HepG2 (cell line): ENCODE data around the gene GSTK1. TPM values are rescaled to one million over a fixed set of nuclear protein-coding genes. Genes with fewer than 3 reads are reported as not detected.

Experiments
- ADNP ChIP-seq: sonication (generic); formaldehyde crosslinking; IDR thresholded peaks from 2 replicates; pipeline ENCODE4 v1.4.0; 2020; ENCODE audit warnings: missing genetic modification reagents
- ARID2 ChIP-seq: sonication (generic); formaldehyde crosslinking; IDR thresholded peaks from 2 replicates; pipeline ENCODE4 v1.8.1; 2022; ENCODE audit warnings: mild to moderate bottlenecking, missing genetic modification reagents, borderline replicate concordance
- BRCA1 ChIP-seq: sonication (generic); formaldehyde crosslinking; IDR thresholded peaks from 2 replicates; pipeline ENCODE4 v1.4.0; 2020; ENCODE audit warnings: missing genetic modification reagents
- CBX5 ChIP-seq: sonication (generic); formaldehyde crosslinking; IDR thresholded peaks from 2 replicates; pipeline ENCODE4 v1.4.0; 2020; ENCODE audit warnings: missing genetic modification reagents, borderline replicate concordance
- CREB1 ChIP-seq, 2 experiments: fragments of 450-650 bp in 1 of 2; IDR thresholded peaks; 2 replicates each; pipeline ENCODE4 v1.6.1; 2016 to 2017; ENCODE audit warnings: control low read depth in 1 of 2, mild to moderate bottlenecking in 1 of 2, missing compliant biosample characterization in 1 of 2, missing genetic modification characterization in 1 of 2
- DNMT3B ChIP-seq: conservative IDR thresholded peaks from 2 replicates; pipeline ENCODE4 v1.6.1; 2016; ENCODE audit warnings: missing biosample characterization, control low read depth
- EED ChIP-seq: sonication (generic); formaldehyde crosslinking; IDR thresholded peaks from 2 replicates; pipeline ENCODE4 v1.5.0; 2020; ENCODE audit warnings: mild to moderate bottlenecking, missing genetic modification reagents
- ELF3 ChIP-seq: IDR thresholded peaks from 2 replicates; pipeline ENCODE4 v1.6.1; 2016; ENCODE audit warnings: missing genetic modification reagents, missing compliant biosample characterization
- HDAC1 ChIP-seq: sonication (generic); formaldehyde crosslinking; IDR thresholded peaks from 2 replicates; pipeline ENCODE4 v1.5.1; 2020; ENCODE audit warnings: mild to moderate bottlenecking, missing genetic modification reagents
- HMG20B ChIP-seq: conservative IDR thresholded peaks from 2 replicates; pipeline ENCODE4 v1.6.1; 2016; ENCODE audit warnings: missing genetic modification reagents, missing compliant biosample characterization
- HNRNPLL ChIP-seq: fragments of 200-400 bp; formaldehyde crosslinking; IDR thresholded peaks from 2 replicates; pipeline ENCODE4 v1.6.1; 2017; ENCODE audit warnings: mild to moderate bottlenecking, low read depth, low read length; ENCODE audit not compliant: poor library complexity, severe bottlenecking
- JDP2 ChIP-seq: sonication (generic); formaldehyde crosslinking; IDR thresholded peaks from 2 replicates; pipeline ENCODE4 v1.8.1; 2022; ENCODE audit warnings: missing genetic modification reagents, borderline replicate concordance
- MXI1 ChIP-seq: IDR thresholded peaks from 3 replicates; pipeline ENCODE4 v1.6.1; 2012; ENCODE audit warnings: low read depth, low read length, inconsistent platforms, borderline replicate concordance
- PHF20 ChIP-seq: sonication (generic); formaldehyde crosslinking; IDR thresholded peaks from 2 replicates; pipeline ENCODE4 v1.5.0; 2020; ENCODE audit warnings: mild to moderate bottlenecking, missing genetic modification reagents
- TCF12 ChIP-seq, 2 experiments: fragments of 450-650 bp in 1 of 2; sonication (generic) in 1 of 2; formaldehyde crosslinking in 1 of 2; IDR thresholded peaks; 2 replicates each; pipeline versions ENCODE4 v1.6.1 to v1.8.0; 2017 to 2022; ENCODE audit warnings: antibody characterized with exemption in 1 of 2, mild to moderate bottlenecking in 1 of 2, missing genetic modification reagents in 1 of 2, moderate library complexity in 1 of 2
- TCF7L2 ChIP-seq: IDR thresholded peaks from 2 replicates; pipeline ENCODE4 v1.6.1; 2011; ENCODE audit warnings: mild to moderate bottlenecking, low read depth, low read length, moderate library complexity
- TFAP4 ChIP-seq: sonication (generic); IDR thresholded peaks from 2 replicates; pipeline ENCODE4 v1.6.1; 2016; ENCODE audit warnings: low read depth, borderline replicate concordance
- TGIF2 ChIP-seq: IDR thresholded peaks from 2 replicates; pipeline ENCODE4 v1.6.1; 2016; ENCODE audit warnings: control low read depth, missing compliant biosample characterization
- XRCC5 ChIP-seq: fragments of 200-400 bp; formaldehyde crosslinking; optimal IDR thresholded peaks from 2 replicates; pipeline ENCODE3; 2017; ENCODE audit warnings: mild to moderate bottlenecking, low read length
- ZKSCAN1 ChIP-seq: fragments of 150-350 bp; IDR thresholded peaks from 2 replicates; pipeline ENCODE4 v1.6.1; 2014; ENCODE audit warnings: low read length
- ZNF484 ChIP-seq: sonication (generic); formaldehyde crosslinking; IDR thresholded peaks from 2 replicates; pipeline ENCODE4 v1.5.1; 2020; ENCODE audit warnings: mild to moderate bottlenecking, low read depth, missing genetic modification reagents, borderline replicate concordance
- ZNF546 ChIP-seq: sonication (generic); formaldehyde crosslinking; conservative IDR thresholded peaks from 2 replicates; pipeline ENCODE4 v1.8.1; 2023; ENCODE audit warnings: mild to moderate bottlenecking, missing genetic modification reagents
- ZNF576 ChIP-seq: sonication (generic); formaldehyde crosslinking; IDR thresholded peaks from 2 replicates; pipeline ENCODE4 v1.4.0; 2020; ENCODE audit warnings: mild to moderate bottlenecking, missing genetic modification reagents
- ZNF773 ChIP-seq: sonication (generic); formaldehyde crosslinking; IDR thresholded peaks from 2 replicates; pipeline ENCODE4 v1.4.0; 2020; ENCODE audit warnings: missing genetic modification reagents, borderline replicate concordance
- polyA plus RNA-seq, 8 experiments: library from polyadenylated mRNA; depleted of rRNA in 3 of 8; stranded (reverse) in 7 of 8; unstranded in 1 of 8; fragments of >200 nt; fragmentation: Illumina TruSeq in 4 of 8; extraction: Trizol in 4 of 8; gene quantifications; 2 replicates each; pipeline versions ENCODE4 v1.2.1 to v1.2.3, GENCODE V29; 2011 to 2016; ENCODE audit warnings: low read depth in 4 of 8, missing spikeins in 1 of 8, mixed read lengths in 1 of 8; ENCODE audit not compliant: insufficient read depth in 1 of 8
- total RNA-seq, 5 experiments: library from RNA; depleted of rRNA; stranded (reverse); fragments of >200 nt; fragmentation: Illumina TruSeq; extraction: Trizol; gene quantifications; 2 replicates each; pipeline ENCODE4 v1.2.3, GENCODE V29; 2016; ENCODE audit warnings: low read depth in 1 of 5
- TF ChIP-seq, protein P1 (sequence below): fragments of 450-650 bp; IDR thresholded peaks from 2 replicates; pipeline ENCODE4 v1.6.1; 2016
- TF ChIP-seq, protein P2 (sequence below): conservative IDR thresholded peaks from 2 replicates; pipeline ENCODE4 v1.6.1; 2018; ENCODE audit warnings: missing genetic modification reagents

GSTK1 gene
- total and polyA plus RNA-seq, 2 of the 13 experiments (the other 11 are each of a cell fraction or from before 2014, with no cell fraction given): 64.6 to 92.1 TPM

DNA sequence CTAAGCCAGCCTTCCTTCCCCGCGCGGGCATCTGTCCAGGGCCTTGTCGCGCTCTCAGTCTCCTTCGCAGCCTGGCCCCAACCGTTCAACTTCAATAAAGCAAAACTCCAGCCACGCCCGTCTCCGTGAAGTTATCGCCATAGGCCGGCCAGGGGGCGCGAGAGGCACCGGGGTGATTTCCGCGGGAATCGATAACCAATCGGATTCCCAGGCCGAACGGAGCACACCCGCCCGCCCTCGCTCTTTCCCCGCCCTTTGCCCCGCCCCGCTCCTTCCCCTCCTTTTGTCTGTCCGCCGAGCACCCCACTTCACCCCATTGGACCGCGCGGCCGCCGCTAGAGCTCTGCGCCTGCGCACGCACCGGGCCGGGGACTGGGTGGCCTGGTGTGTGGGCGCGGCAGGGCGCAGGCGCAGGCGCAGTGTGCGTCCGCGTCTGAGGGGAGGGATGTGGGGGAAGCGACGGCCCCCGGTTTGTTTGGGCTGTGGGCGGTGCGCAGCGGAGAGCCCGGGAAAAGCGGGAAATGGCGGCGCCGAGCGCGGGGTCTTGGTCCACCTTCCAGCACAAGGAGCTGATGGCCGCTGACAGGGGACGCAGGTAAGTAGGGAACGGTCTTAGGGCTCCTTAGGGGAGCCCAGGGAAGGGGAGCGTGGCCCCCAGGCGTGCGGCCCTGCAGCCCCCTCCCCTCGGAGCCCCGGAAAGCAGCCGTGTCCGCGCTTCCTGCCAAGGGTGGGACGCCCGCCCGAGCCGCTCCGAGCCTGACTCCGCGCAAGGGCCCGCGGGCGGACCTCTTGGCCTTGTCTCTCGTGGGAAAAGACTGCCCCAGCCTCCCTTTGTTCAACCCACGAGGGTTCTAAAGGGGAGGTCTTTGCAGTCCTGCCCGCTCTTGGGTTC, 24.9 kb downstream of the GSTK1 start, which contains the start of gene CASP2 (continued):
- TF ChIP-seq EED (CRISPR knock-in tag) (peak; percentile 55; the same call in 1 of the 2 replicates), BRCA1 (CRISPR knock-in tag) (no peak), CBX5 (CRISPR knock-in tag) (no peak), DNMT3B (CRISPR knock-in tag) (no peak), ZNF773 (CRISPR knock-in tag) (no peak), MXI1 (peak; percentile 76; the same call in 1 of the 3 replicates), ZKSCAN1 (no peak), ARID2 (CRISPR knock-in tag) (peak; percentile 80), TGIF2 (CRISPR knock-in tag) (0 out of 2 replicates have a peak, but pooled peaks have one; percentile 18), CREB1 (IDR thresholded peaks at IDR 0.05) (0 out of 2 replicates have a peak, but pooled peaks have one; percentile 3), CREB1 (CRISPR knock-in tag; IDR thresholded peaks at IDR 0.05) (no peak), ELF3 (peak; percentile 50; the same call in 1 of the 2 replicates), HMG20B (CRISPR knock-in tag) (0 out of 2 replicates have a peak, but pooled peaks have one; percentile 31), TCF7L2 (no peak), TCF12 (IDR thresholded peaks at IDR 0.05) (no peak), TCF12 (CRISPR knock-in tag; IDR thresholded peaks at IDR 0.05) (0 out of 2 replicates have a peak, but pooled peaks have one; percentile 63), PHF20 (CRISPR knock-in tag) (peak; percentile 68; the same call in 1 of the 2 replicates), XRCC5 (no peak), TFAP4 (no peak), HNRNPLL (peak; percentile 75), ZNF484 (CRISPR knock-in tag) (0 out of 2 replicates have a peak, but pooled peaks have one; percentile 33), ZNF576 (CRISPR knock-in tag) (0 out of 2 replicates have a peak, but pooled peaks have one; percentile 30), ZNF546 (no peak; the same call in 1 of the 2 replicates), ADNP (CRISPR knock-in tag) (no peak), HDAC1 (CRISPR knock-in tag) (peak; percentile 68), JDP2 (no peak)
- TF ChIP-seq, protein P1, sequence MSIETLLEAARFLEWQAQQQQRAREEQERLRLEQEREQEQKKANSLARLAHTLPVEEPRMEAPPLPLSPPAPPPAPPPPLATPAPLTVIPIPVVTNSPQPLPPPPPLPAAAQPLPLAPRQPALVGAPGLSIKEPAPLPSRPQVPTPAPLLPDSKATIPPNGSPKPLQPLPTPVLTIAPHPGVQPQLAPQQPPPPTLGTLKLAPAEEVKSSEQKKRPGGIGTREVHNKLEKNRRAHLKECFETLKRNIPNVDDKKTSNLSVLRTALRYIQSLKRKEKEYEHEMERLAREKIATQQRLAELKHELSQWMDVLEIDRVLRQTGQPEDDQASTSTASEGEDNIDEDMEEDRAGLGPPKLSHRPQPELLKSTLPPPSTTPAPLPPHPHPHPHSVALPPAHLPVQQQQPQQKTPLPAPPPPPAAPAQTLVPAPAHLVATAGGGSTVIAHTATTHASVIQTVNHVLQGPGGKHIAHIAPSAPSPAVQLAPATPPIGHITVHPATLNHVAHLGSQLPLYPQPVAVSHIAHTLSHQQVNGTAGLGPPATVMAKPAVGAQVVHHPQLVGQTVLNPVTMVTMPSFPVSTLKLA: no peak
- TF ChIP-seq, protein P2, sequence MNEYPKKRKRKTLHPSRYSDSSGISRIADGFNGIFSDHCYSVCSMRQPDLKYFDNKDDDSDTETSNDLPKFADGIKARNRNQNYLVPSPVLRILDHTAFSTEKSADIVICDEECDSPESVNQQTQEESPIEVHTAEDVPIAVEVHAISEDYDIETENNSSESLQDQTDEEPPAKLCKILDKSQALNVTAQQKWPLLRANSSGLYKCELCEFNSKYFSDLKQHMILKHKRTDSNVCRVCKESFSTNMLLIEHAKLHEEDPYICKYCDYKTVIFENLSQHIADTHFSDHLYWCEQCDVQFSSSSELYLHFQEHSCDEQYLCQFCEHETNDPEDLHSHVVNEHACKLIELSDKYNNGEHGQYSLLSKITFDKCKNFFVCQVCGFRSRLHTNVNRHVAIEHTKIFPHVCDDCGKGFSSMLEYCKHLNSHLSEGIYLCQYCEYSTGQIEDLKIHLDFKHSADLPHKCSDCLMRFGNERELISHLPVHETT: no peak
